Mammary epithelial cell (primary cell): Measurements from ENCODE around the gene MLXIP.

ENCODE experiments used
- EZH2 ChIP-seq: IDR thresholded peaks from 2 replicates; pipeline ENCODE4 v1.6.1; 2012; ENCODE audit warnings: low read length, inconsistent platforms, borderline replicate concordance
- TF ChIP-seq, protein P1 (sequence below), 2 donors: IDR thresholded peaks in 1 of 2; conservative IDR thresholded peaks in 1 of 2; 2 replicates each; pipeline ENCODE4 v1.5.1; 2011 to 2012; ENCODE audit warnings: inconsistent platforms in 2 of 2, low read length in 2 of 2, mild to moderate bottlenecking in 2 of 2, control low read depth in 1 of 2, low read depth in 1 of 2; ENCODE audit not compliant: insufficient read depth in 1 of 2; ENCODE audit errors: extremely low read depth in 1 of 2

DNA sequence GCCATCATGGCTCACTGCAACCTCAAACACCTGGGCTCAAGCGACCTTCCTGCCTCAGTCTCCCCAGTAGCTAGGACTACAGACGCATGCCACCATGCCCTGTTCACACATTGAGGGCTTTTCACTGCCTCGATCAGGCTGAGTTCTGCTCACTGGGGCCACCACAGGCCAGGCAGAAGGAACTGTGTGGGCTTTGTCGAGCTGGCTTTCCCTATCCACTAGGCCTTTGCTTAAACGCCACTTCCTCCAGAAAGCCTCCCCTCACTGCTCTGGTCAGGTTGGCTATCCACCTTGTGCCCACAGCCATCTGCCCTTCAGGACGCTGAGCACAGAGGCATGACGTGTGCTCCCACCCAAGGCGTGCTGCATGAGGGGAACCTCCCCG is 45.2 kb downstream of the MLXIP start:
- TF ChIP-seq, protein P1, sequence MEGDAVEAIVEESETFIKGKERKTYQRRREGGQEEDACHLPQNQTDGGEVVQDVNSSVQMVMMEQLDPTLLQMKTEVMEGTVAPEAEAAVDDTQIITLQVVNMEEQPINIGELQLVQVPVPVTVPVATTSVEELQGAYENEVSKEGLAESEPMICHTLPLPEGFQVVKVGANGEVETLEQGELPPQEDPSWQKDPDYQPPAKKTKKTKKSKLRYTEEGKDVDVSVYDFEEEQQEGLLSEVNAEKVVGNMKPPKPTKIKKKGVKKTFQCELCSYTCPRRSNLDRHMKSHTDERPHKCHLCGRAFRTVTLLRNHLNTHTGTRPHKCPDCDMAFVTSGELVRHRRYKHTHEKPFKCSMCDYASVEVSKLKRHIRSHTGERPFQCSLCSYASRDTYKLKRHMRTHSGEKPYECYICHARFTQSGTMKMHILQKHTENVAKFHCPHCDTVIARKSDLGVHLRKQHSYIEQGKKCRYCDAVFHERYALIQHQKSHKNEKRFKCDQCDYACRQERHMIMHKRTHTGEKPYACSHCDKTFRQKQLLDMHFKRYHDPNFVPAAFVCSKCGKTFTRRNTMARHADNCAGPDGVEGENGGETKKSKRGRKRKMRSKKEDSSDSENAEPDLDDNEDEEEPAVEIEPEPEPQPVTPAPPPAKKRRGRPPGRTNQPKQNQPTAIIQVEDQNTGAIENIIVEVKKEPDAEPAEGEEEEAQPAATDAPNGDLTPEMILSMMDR (conservative IDR thresholded peaks at IDR 0.05 in 1 of 2, IDR thresholded peaks at IDR 0.05 in 1 of 2; ENCODE audit: extremely low read depth in 1 of 2, insufficient read depth in 1 of 2, low read depth in 1 of 2, low read length in 2 of 2): no peak
- no peak for TF ChIP-seq EZH2
